Measurements from ENCODE around the gene MRPL23.

MRPL23 gene

DNA sequence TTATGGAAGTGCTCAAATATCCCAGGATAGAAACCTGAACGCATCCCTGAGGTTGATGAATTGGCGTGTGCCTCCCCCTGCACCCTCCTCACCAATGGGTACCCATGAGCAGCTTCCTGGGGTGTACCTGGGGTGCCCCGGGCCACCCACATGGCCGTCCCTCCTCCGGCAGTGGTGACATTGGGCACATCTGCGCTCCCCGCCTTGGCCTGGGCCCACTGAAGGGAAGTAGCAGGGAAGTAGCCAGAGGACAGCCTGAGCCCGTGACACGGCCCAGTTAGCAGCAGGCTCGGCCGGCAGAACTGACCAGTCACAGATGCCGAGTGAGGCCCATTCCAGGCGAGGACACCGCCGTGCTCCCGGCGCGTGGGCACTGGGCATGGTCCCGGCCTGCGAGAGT lies 16.7 kb downstream of the MRPL23 start:
- TF ChIP-seq, protein P1, sequence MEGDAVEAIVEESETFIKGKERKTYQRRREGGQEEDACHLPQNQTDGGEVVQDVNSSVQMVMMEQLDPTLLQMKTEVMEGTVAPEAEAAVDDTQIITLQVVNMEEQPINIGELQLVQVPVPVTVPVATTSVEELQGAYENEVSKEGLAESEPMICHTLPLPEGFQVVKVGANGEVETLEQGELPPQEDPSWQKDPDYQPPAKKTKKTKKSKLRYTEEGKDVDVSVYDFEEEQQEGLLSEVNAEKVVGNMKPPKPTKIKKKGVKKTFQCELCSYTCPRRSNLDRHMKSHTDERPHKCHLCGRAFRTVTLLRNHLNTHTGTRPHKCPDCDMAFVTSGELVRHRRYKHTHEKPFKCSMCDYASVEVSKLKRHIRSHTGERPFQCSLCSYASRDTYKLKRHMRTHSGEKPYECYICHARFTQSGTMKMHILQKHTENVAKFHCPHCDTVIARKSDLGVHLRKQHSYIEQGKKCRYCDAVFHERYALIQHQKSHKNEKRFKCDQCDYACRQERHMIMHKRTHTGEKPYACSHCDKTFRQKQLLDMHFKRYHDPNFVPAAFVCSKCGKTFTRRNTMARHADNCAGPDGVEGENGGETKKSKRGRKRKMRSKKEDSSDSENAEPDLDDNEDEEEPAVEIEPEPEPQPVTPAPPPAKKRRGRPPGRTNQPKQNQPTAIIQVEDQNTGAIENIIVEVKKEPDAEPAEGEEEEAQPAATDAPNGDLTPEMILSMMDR (IDR thresholded peaks at IDR 0.05; ENCODE audit: low read depth, low read length, missing control alignments) = no peak
- H3K4me3 ChIP-seq (ENCODE audit: low read depth, low read length) = no peak overlapping the region
- no peak for DNase-seq (ENCODE audit: low read depth)

DNA sequence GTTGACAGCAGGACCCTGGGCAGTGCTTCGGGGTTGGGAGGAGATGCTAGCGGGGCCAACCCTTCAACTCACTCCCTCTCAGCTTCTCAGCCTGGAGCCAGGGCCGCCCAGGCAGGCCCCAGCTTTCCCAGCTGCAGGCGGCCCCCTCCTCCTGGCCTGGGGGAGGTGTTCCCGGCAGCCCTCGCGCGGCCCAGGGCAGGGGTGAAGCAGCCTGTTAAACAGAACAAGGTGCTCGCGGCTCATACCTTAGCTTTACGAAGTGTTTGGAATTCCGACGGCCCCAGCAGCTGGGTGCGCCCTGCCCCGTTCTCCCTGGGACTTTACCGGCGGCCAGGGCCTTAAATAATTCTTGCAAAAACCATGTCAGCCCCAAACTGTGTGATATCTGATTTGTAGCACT lies 17.2 kb downstream of the MRPL23 start:
- DNase-seq (ENCODE audit: low read depth) = no peak
- TF ChIP-seq, protein P1 (IDR thresholded peaks at IDR 0.05; ENCODE audit: low read depth, low read length, missing control alignments) = no peak
- H3K4me3 ChIP-seq (ENCODE audit: low read depth, low read length) = no peak overlapping the region

DNA sequence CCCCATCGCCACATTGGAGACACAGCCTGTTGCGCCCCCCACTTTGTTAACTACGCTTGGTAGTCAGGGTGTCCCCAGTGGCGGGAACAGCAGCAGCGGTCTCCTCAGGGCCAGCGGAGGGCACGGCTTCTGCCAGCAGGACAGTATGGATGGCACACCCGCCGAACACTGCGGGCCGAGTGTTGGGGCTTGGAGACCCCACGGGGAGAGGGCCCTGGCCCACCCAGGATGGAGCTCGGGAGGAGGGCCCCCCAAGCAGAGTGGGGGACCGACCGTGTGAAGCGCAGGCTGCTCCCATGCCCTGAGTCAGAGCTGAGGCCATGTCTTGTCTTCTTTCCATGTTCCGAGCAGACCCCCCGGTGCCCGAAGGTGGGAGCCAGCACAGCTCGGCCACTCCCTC lies 17.8 kb downstream of the MRPL23 start:
- TF ChIP-seq, protein P1 (IDR thresholded peaks at IDR 0.05; ENCODE audit: low read depth, low read length, missing control alignments) = no peak
- H3K4me3 ChIP-seq (ENCODE audit: low read depth, low read length) = no peak overlapping the region
- DNase-seq (ENCODE audit: low read depth) = no peak

DNA sequence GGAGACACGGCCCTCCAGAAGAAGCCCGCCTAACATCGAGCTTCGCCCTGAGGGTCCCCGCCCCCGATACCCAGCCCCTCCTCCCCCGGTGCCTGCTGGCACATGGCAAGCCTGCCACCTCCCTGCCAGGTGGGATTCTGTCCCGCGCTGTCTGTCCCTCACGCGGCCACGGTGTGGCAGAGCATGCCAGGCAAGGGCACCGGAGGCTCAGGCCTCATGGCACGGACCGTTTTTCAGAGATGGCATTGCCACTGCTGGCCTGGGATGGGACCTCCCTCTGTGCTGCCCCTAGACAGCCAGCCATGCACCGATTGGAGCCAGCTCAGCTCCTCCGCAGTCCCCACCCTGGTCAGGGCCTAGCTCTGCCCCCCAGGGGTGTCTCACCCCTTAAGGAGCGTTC lies 19.4 kb downstream of the MRPL23 start:
- H3K4me3 ChIP-seq (ENCODE audit: low read depth, low read length) = no peak overlapping the region
- TF ChIP-seq, protein P1 (IDR thresholded peaks at IDR 0.05; ENCODE audit: low read depth, low read length, missing control alignments) = no peak
- no peak for DNase-seq (ENCODE audit: low read depth)

DNA sequence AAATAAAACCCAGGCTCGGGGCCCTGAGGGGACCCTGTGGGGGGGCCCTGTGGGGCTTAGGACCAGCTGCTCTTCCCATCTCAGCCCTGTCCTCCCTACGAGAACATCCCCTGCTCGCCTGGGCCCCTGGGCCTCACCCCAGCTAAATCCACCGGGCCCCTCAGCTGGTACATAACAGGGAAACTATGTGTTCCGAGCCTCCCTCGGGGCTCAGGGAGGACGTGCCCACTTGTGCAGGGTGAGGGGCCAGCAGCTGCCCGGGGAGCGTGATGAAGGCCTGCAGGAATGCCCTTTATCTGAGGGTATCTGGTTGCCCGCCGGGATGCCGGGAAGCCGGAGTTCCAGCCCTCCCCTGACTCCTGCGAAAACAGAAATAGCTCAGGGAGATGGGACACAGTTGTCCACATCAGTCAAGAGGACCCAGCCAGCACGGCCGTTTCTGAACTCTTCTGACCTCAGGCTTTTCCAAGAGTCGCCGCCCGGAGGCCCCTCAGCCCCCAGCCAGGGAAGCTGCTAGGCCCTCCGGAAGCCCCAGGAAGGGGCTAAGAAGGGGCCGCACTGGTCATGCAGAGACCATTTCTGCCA lies 20.6 kb downstream of the MRPL23 start:
- TF ChIP-seq, protein P1 (IDR thresholded peaks at IDR 0.05; ENCODE audit: low read depth, low read length, missing control alignments) = no peak
- no peak for DNase-seq (ENCODE audit: low read depth)
- no peak overlapping the region for H3K4me3 ChIP-seq (ENCODE audit: low read depth, low read length)

DNA sequence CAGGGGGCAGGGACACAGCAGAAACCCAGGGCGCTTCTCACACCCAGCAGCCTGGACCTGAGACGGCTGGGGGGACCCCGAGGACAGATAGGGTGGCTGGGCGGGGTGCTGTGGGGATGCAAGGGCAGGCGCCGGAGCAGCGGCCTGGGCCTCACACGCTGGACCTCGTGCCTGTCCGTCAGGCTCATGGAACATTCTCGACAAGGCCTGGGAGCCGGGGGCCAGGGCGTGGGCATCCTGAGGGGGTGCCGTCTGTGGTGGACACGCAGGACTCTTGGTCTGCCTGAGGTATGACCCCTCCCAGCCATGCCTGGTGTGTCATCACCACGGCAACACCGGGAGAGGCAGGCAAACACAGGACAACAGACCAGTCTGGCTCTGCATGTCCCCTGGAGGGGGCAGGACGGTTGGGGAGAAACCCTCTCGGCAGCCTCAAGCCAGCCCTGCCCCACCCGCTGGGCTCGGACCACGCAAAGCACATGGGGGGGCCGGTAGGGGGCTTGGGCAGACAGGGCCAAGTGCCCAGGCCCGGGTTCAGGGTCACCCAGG lies 21.4 kb downstream of the MRPL23 start:
- TF ChIP-seq, protein P1 (IDR thresholded peaks at IDR 0.05; ENCODE audit: low read depth, low read length, missing control alignments) = no peak
- no peak overlapping the region for H3K4me3 ChIP-seq (ENCODE audit: low read depth, low read length)

DNA sequence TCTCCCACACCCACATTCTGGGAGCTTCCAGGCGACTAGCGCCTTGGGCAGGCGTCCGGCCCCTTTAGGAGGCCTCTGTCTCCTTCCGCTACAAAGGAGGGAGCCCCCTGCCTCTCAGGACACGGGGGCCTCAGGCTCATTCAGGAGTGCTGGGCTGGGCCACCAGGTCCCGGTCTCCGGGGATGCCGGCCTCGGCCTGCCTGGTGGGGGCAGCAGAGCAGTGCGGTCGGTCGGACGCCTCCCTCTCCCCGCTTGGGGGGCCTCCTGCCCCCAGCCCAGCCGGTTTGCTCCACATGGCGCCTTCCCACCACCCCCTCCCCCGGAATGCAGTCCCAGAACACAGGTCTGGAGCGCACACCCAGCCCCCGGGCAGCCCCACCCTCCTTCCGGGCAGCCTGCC lies 21.9 kb downstream of the MRPL23 start:
- no peak overlapping the region for H3K4me3 ChIP-seq (ENCODE audit: low read depth, low read length)
- DNase-seq (ENCODE audit: low read depth) = no peak
- TF ChIP-seq, protein P1 (IDR thresholded peaks at IDR 0.05; ENCODE audit: low read depth, low read length, missing control alignments) = no peak

More for the DNA sequence above, 21.4 kb downstream of the MRPL23 start:
- DNase-seq (ENCODE audit: low read depth) = no peak

All from GM12864 (cell line).